HFFc6 (cell line): ENCODE results near the gene NFKBIL1. TPM values are rescaled to one million over a fixed set of nuclear protein-coding genes. Genes with fewer than 3 reads are reported as not detected.

Source experiments
- DNase-seq: peaks from one replicate; pipeline ENCODE4 v3.0.0-alpha.2; 2018
- H3K27ac Mint-ChIP-seq: 2 replicates; pipeline ENCODE4 v1.8.0; 2020; ENCODE audit warnings: mild to moderate bottlenecking, mixed read lengths
- H3K27me3 Mint-ChIP-seq: 2 replicates; pipeline ENCODE4 v1.8.0; 2021; ENCODE audit warnings: mild to moderate bottlenecking, moderate library complexity, mixed read lengths; ENCODE audit not compliant: insufficient read depth
- H3K36me3 Mint-ChIP-seq: 2 replicates; pipeline ENCODE4 v1.8.0; 2021; ENCODE audit warnings: low read depth, mixed read lengths
- H3K4me1 Mint-ChIP-seq: 2 replicates; pipeline ENCODE4 v1.8.0; 2020; ENCODE audit warnings: low read depth, mixed read lengths
- H3K4me3 Mint-ChIP-seq: 2 replicates; pipeline ENCODE4 v1.8.0; 2020; ENCODE audit warnings: mild to moderate bottlenecking, moderate library complexity, mixed read lengths
- H3K9me3 Mint-ChIP-seq: 2 replicates; pipeline ENCODE4 v1.8.0; 2020; ENCODE audit warnings: mild to moderate bottlenecking, mixed read lengths
- CTCF ChIP-seq: fragments of 200-600 bp; sonication (generic); IDR thresholded peaks from 2 replicates; pipeline ENCODE4 v1.5.0; 2021; ENCODE audit warnings: antibody characterized with exemption, mild to moderate bottlenecking
- total RNA-seq, 6 experiments: library from RNA; stranded (reverse); fragmentation: NEBNext Ultra II Directional; extraction: Animal tissue kit (Norgen Biotek cat#: 25700); gene quantifications; 2 replicates in 1 of 6; 3 replicates in 5 of 6; pipeline ENCODE4 v1.2.3, GENCODE V29; 2021

NFKBIL1 gene
- total RNA-seq, 6 experiments from 2014 or later, result 11.8 to 15.9 (median 13.6) TPM

- no peaks in the 10 kb centered on the region for H3K9me3 Mint-ChIP-seq
- no peak for DNase-seq
- peaks cover 21% of the 10 kb centered on the region; the same call in 1 of the 2 replicates for H3K4me1 Mint-ChIP-seq
- H3K36me3 Mint-ChIP-seq, result peaks cover 56% of the 10 kb centered on the region
- no peak overlapping the region; the same call in 1 of the 2 replicates for H3K4me3 Mint-ChIP-seq
- no peak for TF ChIP-seq CTCF
- peak overlapping the region; percentile 69 for H3K27ac Mint-ChIP-seq
- H3K27me3 Mint-ChIP-seq, result peaks cover 8% of the 10 kb centered on the region
Observed at GRCh38 chr6:31532644-31533454, 14.6 kb upstream of the NFKBIL1 start.

DNA sequence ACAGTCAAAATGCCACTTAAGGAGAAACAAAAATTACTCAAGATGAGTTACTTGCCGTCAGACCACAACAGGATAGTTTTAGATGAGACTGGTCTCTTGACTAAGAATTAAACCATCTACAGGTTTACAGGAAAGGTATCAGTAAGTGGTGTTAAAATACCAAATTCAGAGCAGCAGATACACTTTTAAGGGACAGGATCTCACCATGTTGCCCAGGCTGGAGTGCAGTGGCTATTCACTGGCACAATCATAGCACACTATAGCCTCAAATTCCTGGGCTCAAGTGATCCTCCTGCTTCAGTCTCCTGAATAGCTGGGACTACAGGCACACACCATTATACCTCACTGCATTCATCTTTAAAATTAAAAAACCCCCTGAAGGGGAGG is 14.0 kb upstream of the NFKBIL1 start:
- Mint-ChIP-seq H3K27ac (peak overlapping the region; percentile 69), H3K4me3 (no peak overlapping the region), H3K4me1 (peaks cover 24% of the 10 kb centered on the region), H3K9me3 (no peaks in the 10 kb centered on the region), H3K27me3 (peaks cover 8% of the 10 kb centered on the region), H3K36me3 (peaks cover 60% of the 10 kb centered on the region)
- DNase-seq, result no peak
- no peak for TF ChIP-seq CTCF

- no peak for TF ChIP-seq CTCF
- Mint-ChIP-seq H3K27me3 (peaks cover 8% of the 10 kb centered on the region), H3K4me3 (no peak overlapping the region), H3K9me3 (no peaks in the 10 kb centered on the region), H3K36me3 (peaks cover 65% of the 10 kb centered on the region), H3K4me1 (peaks cover 29% of the 10 kb centered on the region), H3K27ac (peak overlapping the region; percentile 55)
- DNase-seq, result no peak
Observed at GRCh38 chr6:31534011-31534410, 13.4 kb upstream of the NFKBIL1 start.

- H3K36me3 Mint-ChIP-seq, result peaks cover 71% of the 10 kb centered on the region
- TF ChIP-seq CTCF, result no peak
- no peaks in the 10 kb centered on the region for H3K9me3 Mint-ChIP-seq
- no peak for DNase-seq
- H3K27ac Mint-ChIP-seq, result peak overlapping the region; percentile 55
- peaks cover 35% of the 10 kb centered on the region for H3K4me1 Mint-ChIP-seq
- peaks cover 7% of the 10 kb centered on the region for H3K27me3 Mint-ChIP-seq
- H3K4me3 Mint-ChIP-seq, result no peak overlapping the region
Observed at GRCh38 chr6:31534521-31535040, 12.8 kb upstream of the NFKBIL1 start.

DNA sequence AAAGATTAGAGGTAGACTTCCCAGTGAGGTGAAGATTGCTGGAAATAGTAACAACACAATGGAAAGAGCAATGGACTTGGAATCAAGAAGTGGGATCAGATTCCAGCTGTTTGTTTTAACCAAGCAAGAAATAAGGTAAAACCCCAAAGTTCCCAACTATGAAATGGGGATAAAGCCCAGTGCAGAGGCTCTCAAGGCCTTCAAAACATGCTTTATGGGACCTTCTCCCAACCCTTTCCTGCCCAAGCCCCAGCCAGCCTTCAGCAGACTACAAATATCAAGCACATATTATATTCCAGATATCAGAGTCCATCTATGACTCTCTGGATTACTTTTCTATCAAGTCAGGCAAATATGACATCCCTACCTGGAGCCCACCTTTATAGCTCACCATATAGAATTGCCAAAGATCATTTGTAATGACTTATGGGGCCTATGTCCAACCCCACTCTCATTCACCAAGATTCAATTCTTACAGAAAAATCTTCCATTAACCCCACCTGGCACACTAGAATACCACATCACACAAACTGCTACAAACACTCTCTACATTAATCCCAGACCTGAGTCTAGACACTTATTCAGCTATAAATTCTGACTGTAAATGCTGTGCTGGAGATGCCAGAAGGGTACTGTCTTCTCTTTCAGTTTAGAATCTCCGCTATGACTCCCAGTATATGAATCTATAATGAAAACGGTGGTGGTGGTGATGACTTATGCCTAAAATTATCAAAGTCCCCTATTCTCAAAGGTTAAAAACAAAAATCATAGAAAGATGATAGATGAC is 11.7 kb upstream of the NFKBIL1 start:
- Mint-ChIP-seq H3K9me3 (no peaks in the 10 kb centered on the region), H3K27ac (peak overlapping the region; percentile 24; the same call in 1 of the 2 replicates), H3K27me3 (peaks cover 7% of the 10 kb centered on the region), H3K36me3 (peaks cover 71% of the 10 kb centered on the region), H3K4me3 (no peak overlapping the region), H3K4me1 (peaks cover 35% of the 10 kb centered on the region)
- no peak for TF ChIP-seq CTCF
- DNase-seq, result no peak
